Astrocyte (in vitro differentiated cells and primary cell): ENCODE measurements around the gene EPM2A. TPM values are rescaled to one million over a fixed set of nuclear protein-coding genes. Genes with fewer than 3 reads are reported as not detected.

Experiments
- DNase-seq: peaks from one replicate; pipeline ENCODE4 v3.0.0-alpha.2; 2010; ENCODE audit warnings: low read depth
- FAIRE-seq: peaks from 2 replicates; lab custom pipeline; 2011; peaks lifted over from hg19 to GRCh38; lab: Jason Lieb, UNC
- H2AFZ ChIP-seq: 2 replicates; pipeline ENCODE4 v1.6.0; 2012; ENCODE audit warnings: low read depth, low read length, inconsistent platforms
- H3K27ac ChIP-seq: 2 replicates; pipeline ENCODE4 v1.5.1; 2011; ENCODE audit warnings: low read depth, low read length, inconsistent platforms
- H3K27me3 ChIP-seq: 2 replicates; pipeline ENCODE4 v1.6.0; 2011; ENCODE audit warnings: low read length, inconsistent platforms; ENCODE audit not compliant: insufficient read depth
- H3K36me3 ChIP-seq: 2 replicates; pipeline ENCODE4 v1.5.1; 2011; ENCODE audit warnings: low read length, inconsistent platforms; ENCODE audit not compliant: insufficient read depth
- H3K4me1 ChIP-seq: 2 replicates; pipeline ENCODE4 v1.5.1; 2011; ENCODE audit warnings: low read length, inconsistent platforms; ENCODE audit not compliant: insufficient read depth
- H3K4me2 ChIP-seq: 2 replicates; pipeline ENCODE4 v1.6.0; 2012; ENCODE audit warnings: low read length, inconsistent platforms
- H3K4me3 ChIP-seq: 2 replicates; pipeline ENCODE4 v1.5.1; 2011; ENCODE audit warnings: low read depth, mild to moderate bottlenecking, low read length, inconsistent platforms; ENCODE audit not compliant: insufficient read depth
- H3K79me2 ChIP-seq: 2 replicates; pipeline ENCODE4 v1.6.0; 2012; ENCODE audit warnings: mild to moderate bottlenecking, low read length, inconsistent platforms; ENCODE audit not compliant: insufficient read depth
- H3K9ac ChIP-seq: 2 replicates; pipeline ENCODE4 v1.6.0; 2012; ENCODE audit warnings: mild to moderate bottlenecking, low read length, inconsistent platforms
- H3K9me3 ChIP-seq: 2 replicates; pipeline ENCODE4 v1.5.1; 2012; ENCODE audit warnings: low read depth, mild to moderate bottlenecking, low read length, inconsistent platforms; ENCODE audit not compliant: insufficient read depth
- H4K20me1 ChIP-seq: 2 replicates; pipeline ENCODE4 v1.6.0; 2012; ENCODE audit warnings: low read length, inconsistent platforms; ENCODE audit not compliant: insufficient read depth
- H3K27ac Mint-ChIP-seq: one replicate; pipeline ENCODE4 v1.8.0; 2021; ENCODE audit warnings: mild to moderate bottlenecking, mixed read lengths; ENCODE audit not compliant: unreplicated experiment
- H3K27me3 Mint-ChIP-seq: one replicate; pipeline ENCODE4 v1.8.0; 2021; ENCODE audit warnings: low read depth, mixed read lengths; ENCODE audit not compliant: unreplicated experiment
- H3K36me3 Mint-ChIP-seq: one replicate; pipeline ENCODE4 v1.8.0; 2021; ENCODE audit warnings: low read depth, mixed read lengths; ENCODE audit not compliant: unreplicated experiment
- H3K4me1 Mint-ChIP-seq: one replicate; pipeline ENCODE4 v1.8.0; 2021; ENCODE audit warnings: low read depth, mixed read lengths; ENCODE audit not compliant: unreplicated experiment
- H3K4me3 Mint-ChIP-seq: one replicate; pipeline ENCODE4 v1.8.0; 2021; ENCODE audit warnings: mild to moderate bottlenecking, moderate library complexity, mixed read lengths; ENCODE audit not compliant: unreplicated experiment
- H3K9me3 Mint-ChIP-seq: one replicate; pipeline ENCODE4 v1.8.0; 2021; ENCODE audit warnings: mild to moderate bottlenecking, mixed read lengths; ENCODE audit not compliant: unreplicated experiment
- EZH2 ChIP-seq: IDR thresholded peaks from 2 replicates; pipeline ENCODE4 v1.6.1; 2012; ENCODE audit warnings: mild to moderate bottlenecking, low read length, inconsistent platforms; ENCODE audit not compliant: insufficient read depth
- total RNA-seq: library from RNA; stranded (reverse); gene quantifications from 2 replicates; pipeline ENCODE4 v1.2.1, GENCODE V29; 2021
- TF ChIP-seq, protein P1 (sequence below): IDR thresholded peaks from 2 replicates; pipeline ENCODE4 v1.5.1; 2011; ENCODE audit warnings: low read depth, mild to moderate bottlenecking, inconsistent platforms, low read length, moderate library complexity; ENCODE audit not compliant: insufficient read depth

The EPM2A gene
- total RNA-seq, 1 donor from 2014 or later, result 5.2 TPM

DNA sequence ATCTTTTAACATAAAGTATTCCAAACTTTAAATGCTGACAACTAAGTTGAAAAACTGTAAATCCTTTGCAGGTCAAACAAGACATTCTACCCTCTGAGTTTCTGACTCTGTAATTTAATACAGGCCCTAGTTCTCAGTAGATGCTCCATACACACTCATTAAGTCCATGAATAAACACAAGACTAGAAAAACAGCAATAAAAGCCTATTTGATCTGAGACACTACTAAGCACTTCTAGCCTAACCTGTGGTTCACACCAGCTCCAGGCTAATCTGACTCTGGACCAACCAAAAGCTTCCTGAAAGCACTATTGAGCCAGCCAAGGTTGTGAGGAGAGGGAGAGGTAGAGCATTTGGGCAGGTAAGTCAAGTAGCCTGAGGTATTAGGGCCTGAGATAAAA is 103.9 kb downstream of the EPM2A start:
- H3K4me1 ChIP-seq, result no peaks in the 10 kb centered on the region
- peaks cover 2% of the 10 kb centered on the region for H3K9me3 Mint-ChIP-seq
- TF ChIP-seq EZH2, result no peak
- TF ChIP-seq, protein P1, sequence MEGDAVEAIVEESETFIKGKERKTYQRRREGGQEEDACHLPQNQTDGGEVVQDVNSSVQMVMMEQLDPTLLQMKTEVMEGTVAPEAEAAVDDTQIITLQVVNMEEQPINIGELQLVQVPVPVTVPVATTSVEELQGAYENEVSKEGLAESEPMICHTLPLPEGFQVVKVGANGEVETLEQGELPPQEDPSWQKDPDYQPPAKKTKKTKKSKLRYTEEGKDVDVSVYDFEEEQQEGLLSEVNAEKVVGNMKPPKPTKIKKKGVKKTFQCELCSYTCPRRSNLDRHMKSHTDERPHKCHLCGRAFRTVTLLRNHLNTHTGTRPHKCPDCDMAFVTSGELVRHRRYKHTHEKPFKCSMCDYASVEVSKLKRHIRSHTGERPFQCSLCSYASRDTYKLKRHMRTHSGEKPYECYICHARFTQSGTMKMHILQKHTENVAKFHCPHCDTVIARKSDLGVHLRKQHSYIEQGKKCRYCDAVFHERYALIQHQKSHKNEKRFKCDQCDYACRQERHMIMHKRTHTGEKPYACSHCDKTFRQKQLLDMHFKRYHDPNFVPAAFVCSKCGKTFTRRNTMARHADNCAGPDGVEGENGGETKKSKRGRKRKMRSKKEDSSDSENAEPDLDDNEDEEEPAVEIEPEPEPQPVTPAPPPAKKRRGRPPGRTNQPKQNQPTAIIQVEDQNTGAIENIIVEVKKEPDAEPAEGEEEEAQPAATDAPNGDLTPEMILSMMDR, result no peak
- H3K36me3 ChIP-seq, result no peaks in the 10 kb centered on the region
- no peak overlapping the region for H3K9ac ChIP-seq
- H3K9me3 ChIP-seq, result no peaks in the 10 kb centered on the region
- H3K4me3 Mint-ChIP-seq, result no peak overlapping the region
- no peaks in the 10 kb centered on the region for H3K4me1 Mint-ChIP-seq
- H3K4me2 ChIP-seq, result no peak overlapping the region
- FAIRE-seq, result no peak
- no peak overlapping the region for H3K27ac ChIP-seq
- no peak overlapping the region for H3K27ac Mint-ChIP-seq
- H4K20me1 ChIP-seq, result no peaks in the 10 kb centered on the region
- peaks cover 2% of the 10 kb centered on the region for H3K27me3 Mint-ChIP-seq
- no peak overlapping the region for H2AFZ ChIP-seq
- no peaks in the 10 kb centered on the region for H3K79me2 ChIP-seq
- H3K36me3 Mint-ChIP-seq, result peaks cover 7% of the 10 kb centered on the region
- H3K27me3 ChIP-seq, result no peaks in the 10 kb centered on the region
- no peak for DNase-seq
- no peak overlapping the region for H3K4me3 ChIP-seq

DNA sequence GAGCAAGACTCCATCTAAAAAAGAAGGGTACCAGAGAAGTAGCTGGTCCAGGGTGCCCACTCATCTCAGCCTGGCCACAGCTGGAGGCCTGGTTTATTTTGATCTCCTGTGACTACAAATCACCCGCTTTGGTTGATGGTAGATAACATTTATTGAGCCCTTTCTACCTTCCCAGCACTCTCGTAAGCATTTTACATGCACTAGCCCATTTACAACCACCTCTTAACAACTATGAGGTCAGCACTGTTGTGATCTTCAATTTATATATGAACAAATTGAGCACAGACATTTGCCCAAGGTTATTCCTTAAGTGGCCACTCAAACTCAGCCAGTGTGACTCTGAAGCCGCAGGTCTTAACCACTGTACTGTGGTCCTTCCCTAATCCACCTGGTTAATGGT is 104.7 kb downstream of the EPM2A start:
- FAIRE-seq (no peak), DNase-seq (no peak)
- Histone ChIP-seq H4K20me1 (no peaks in the 10 kb centered on the region), H3K9me3 (no peaks in the 10 kb centered on the region), H3K36me3 (no peaks in the 10 kb centered on the region), H3K27me3 (no peaks in the 10 kb centered on the region), H3K4me3 (no peak overlapping the region), H2AFZ (no peak overlapping the region), H3K9ac (no peak overlapping the region), H3K4me2 (no peak overlapping the region), H3K4me1 (no peaks in the 10 kb centered on the region), H3K79me2 (no peaks in the 10 kb centered on the region), H3K27ac (no peak overlapping the region)
- Mint-ChIP-seq H3K27ac (no peak overlapping the region), H3K36me3 (peaks cover 7% of the 10 kb centered on the region), H3K9me3 (peaks cover 2% of the 10 kb centered on the region), H3K27me3 (peaks cover 2% of the 10 kb centered on the region), H3K4me1 (no peaks in the 10 kb centered on the region), H3K4me3 (no peak overlapping the region)
- TF ChIP-seq, protein P1, result no peak
- TF ChIP-seq EZH2, result no peak

GRCh38 chr6:145629478-145629877 is 105.8 kb downstream of the EPM2A start:
- Histone ChIP-seq H3K9me3 (no peaks in the 10 kb centered on the region), H2AFZ (no peak overlapping the region), H3K4me2 (no peak overlapping the region), H3K36me3 (no peaks in the 10 kb centered on the region), H3K27ac (no peak overlapping the region), H3K79me2 (no peaks in the 10 kb centered on the region), H4K20me1 (no peaks in the 10 kb centered on the region), H3K4me1 (no peaks in the 10 kb centered on the region), H3K9ac (no peak overlapping the region), H3K27me3 (no peaks in the 10 kb centered on the region), H3K4me3 (no peak overlapping the region)
- FAIRE-seq (no peak), DNase-seq (no peak)
- Mint-ChIP-seq H3K36me3 (peaks cover 7% of the 10 kb centered on the region), H3K27ac (no peak overlapping the region), H3K27me3 (peaks cover 2% of the 10 kb centered on the region), H3K9me3 (peaks cover 2% of the 10 kb centered on the region), H3K4me3 (no peak overlapping the region), H3K4me1 (no peaks in the 10 kb centered on the region)
- TF ChIP-seq, protein P1, result no peak
- TF ChIP-seq EZH2, result no peak
